Psoas muscle (tissue), 8 donors: Measurements from ENCODE around the gene NCAM1. TPM values are rescaled to one million over a fixed set of nuclear protein-coding genes. Genes with fewer than 3 reads are reported as not detected.

ENCODE experiments used
- ATAC-seq, 4 donors: fragments of 200-7000 bp; cut with Tn5 transposase; one replicate each; pipeline ENCODE4 v1.9.1; 2020; ENCODE audit warnings: moderate library complexity in 3 of 4, mild to moderate bottlenecking in 2 of 4
- DNase-seq, 2 donors: peaks; one replicate each; pipeline ENCODE4 v3.0.0-alpha.2; 2020
- H3K27ac ChIP-seq: fragments of 200-600 bp; one replicate; pipeline ENCODE4 v1.8.0; 2022
- H3K27me3 ChIP-seq, 3 donors: fragments of 200-600 bp in 1 of 3; one replicate each; pipeline versions ENCODE4 v1.6.1 to v1.8.0; 2013 to 2022; ENCODE audit warnings: low read length in 2 of 3, mild to moderate bottlenecking in 2 of 3, moderate library complexity in 1 of 3; ENCODE audit not compliant: insufficient read depth in 3 of 3
- H3K36me3 ChIP-seq, 2 donors: fragments of 200-600 bp in 1 of 2; one replicate each; pipeline versions ENCODE4 v1.6.1 to v1.8.0; 2013 to 2022; ENCODE audit warnings: low read depth in 1 of 2, mild to moderate bottlenecking in 1 of 2, moderate library complexity in 1 of 2; ENCODE audit not compliant: insufficient read depth in 1 of 2
- H3K4me1 ChIP-seq: fragments of 200-600 bp; one replicate; pipeline ENCODE4 v1.8.0; 2022
- H3K4me3 ChIP-seq: fragments of 200-600 bp; one replicate; pipeline ENCODE4 v1.8.0; 2022; ENCODE audit warnings: mild to moderate bottlenecking
- H3K9me3 ChIP-seq: fragments of 200-600 bp; one replicate; pipeline ENCODE4 v1.8.0; 2022
- CTCF ChIP-seq: fragments of 200-600 bp; IDR thresholded peaks from one replicate; pipeline ENCODE4 v1.8.0; 2022; ENCODE audit warnings: antibody characterized with exemption
- WGBS, 3 donors: extraction: QIAGEN DNeasy Blood & Tissue Kit; methylation state at CpG; one replicate each; pipeline versions ENCODE4 v1.1.6 to v1.1.7; 2013; 5-methylcytosine and 5-hydroxymethylcytosine counted together
- intact Hi-C, 2 donors: fragments of 100-400 bp; cut with DNase I; formaldehyde crosslinking; loops; one replicate each; pipeline versions ENCODE4 v1.11.0 to v1.14.2; 2022
- polyA plus RNA-seq, 3 donors: library from polyadenylated mRNA; stranded (reverse); fragments of 200-250 nt; gene quantifications; one replicate each; pipeline ENCODE4 v1.2.3, GENCODE V29; 2013
- total RNA-seq, 4 donors: library from RNA; stranded (reverse); fragmentation: NEBNext Ultra II Directional in 2 of 4; extraction: Animal tissue kit (Norgen Biotek cat#: 25700) in 2 of 4; gene quantifications; one replicate each; pipeline versions ENCODE4 v1.2.1 to v1.2.4, GENCODE V29; 2021 to 2023
- donor health status: healthy with polysubstance abuse.
- donor health status: DM: no; HTN: no; CAD: no; lungs with moderate emphysema.
- donor health status: Bipolar disorder and iron deficiency.
- donor health status: healthy.
- donor health status: DM: yes; HTN: yes; CAD: no.
- donor health status: DM: no; HTN: no; CAD: no.
- donor health status: DM: no; HTN: no; CAD: no.
- donor health status: DM: yes; HTN: yes; CAD: no.

NCAM1 gene
- total and polyA plus RNA-seq, 7 donors: 1.3 to 50.3 (median 3.0) TPM

GRCh38 chr11:113213549-113213948 lies 252.3 kb downstream of the NCAM1 start:
- no peak overlapping the region for H3K4me3 ChIP-seq
- H3K36me3 ChIP-seq: no peaks in the 10 kb centered on the region
- intact Hi-C loops: no loop called here
- peaks cover 0 to 2% (median 0%) of the 10 kb centered on the region in 3 donors for H3K27me3 ChIP-seq
- 63 to 88% (median 71%) methylated on average over 2 of the region's 2 CpGs for WGBS, 3 donors
- TF ChIP-seq CTCF: no peak
- no peak overlapping the region for H3K27ac ChIP-seq
- DNase-seq: no peak
- H3K4me1 ChIP-seq: no peaks in the 10 kb centered on the region
- no peak for ATAC-seq
- no peaks in the 10 kb centered on the region for H3K9me3 ChIP-seq

DNA sequence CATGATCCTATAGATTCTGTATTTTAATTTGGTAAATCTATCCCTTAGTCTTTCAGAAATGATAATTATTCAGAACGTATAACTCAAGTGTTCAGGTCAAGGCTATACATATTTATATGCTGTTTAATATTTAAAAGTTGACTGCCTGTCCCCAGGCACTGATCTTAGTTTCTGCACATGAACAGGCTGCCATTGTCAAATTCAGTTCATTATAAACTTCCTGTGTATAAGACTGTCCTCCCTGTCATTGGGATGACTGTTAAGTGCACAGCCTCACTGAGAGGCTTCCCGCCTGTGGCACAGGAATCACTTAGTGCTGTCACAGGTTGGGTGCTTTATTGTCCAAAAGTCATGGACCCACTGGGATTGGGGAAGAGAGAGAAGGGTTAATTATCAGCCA lies 261.0 kb downstream of the NCAM1 start:
- no peaks in the 10 kb centered on the region for H3K36me3 ChIP-seq
- intact Hi-C loops: no loop called here

GRCh38 chr11:113234888-113235287 lies 273.7 kb downstream of the NCAM1 start:
- ATAC-seq (no peak), DNase-seq (no peak)
- no peak overlapping the region for H3K27ac ChIP-seq
- no peaks in the 10 kb centered on the region for H3K9me3 ChIP-seq
- intact Hi-C loops: no loop called here
- H3K27me3 ChIP-seq: peaks cover 0 to 3% (median 2%) of the 10 kb centered on the region in 3 donors
- no peaks in the 10 kb centered on the region for H3K4me1 ChIP-seq
- no peak overlapping the region for H3K4me3 ChIP-seq
- WGBS, 3 donors: 95 to 96% (median 96%) methylated on average over 14 of the region's 14 CpGs
- H3K36me3 ChIP-seq: no peaks in the 10 kb centered on the region
- no peak for TF ChIP-seq CTCF

More for the DNA sequence above, 261.0 kb downstream of the NCAM1 start:
- Histone ChIP-seq H3K27me3 (no peaks in the 10 kb centered on the region), H3K4me3 (no peak overlapping the region), H3K9me3 (no peaks in the 10 kb centered on the region), H3K27ac (no peak overlapping the region), H3K4me1 (no peaks in the 10 kb centered on the region)
- WGBS, 3 donors: 93 to 94% (median 93%) methylated on average over 2 of the region's 2 CpGs
- DNase-seq (no peak), ATAC-seq (no peak)
- no peak for TF ChIP-seq CTCF

DNA sequence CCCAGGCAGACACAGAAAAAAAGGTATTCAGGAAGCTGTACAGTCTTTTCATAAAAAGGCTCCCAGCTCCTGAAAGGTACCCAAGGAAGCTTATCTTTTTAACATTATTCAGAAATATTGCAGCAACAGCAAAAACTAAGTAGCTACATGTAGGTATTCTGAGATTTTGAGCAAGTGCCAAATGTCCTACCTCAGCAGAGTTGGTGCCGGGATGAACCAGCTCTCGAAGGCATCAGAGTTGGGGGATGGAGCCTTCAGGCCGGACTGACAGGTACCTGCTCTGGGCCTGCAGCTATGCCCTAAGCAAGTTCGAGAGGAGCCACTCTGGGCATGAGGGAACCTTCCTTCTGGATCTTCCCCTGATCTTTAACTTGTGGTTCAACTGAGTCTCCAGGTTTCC lies 276.0 kb downstream of the NCAM1 start:
- Histone ChIP-seq H3K4me3 (no peak overlapping the region), H3K27ac (no peak overlapping the region), H3K36me3 (no peaks in the 10 kb centered on the region), H3K27me3 (peaks cover 0 to 5% (median 2%) of the 10 kb centered on the region in 3 donors), H3K4me1 (no peaks in the 10 kb centered on the region), H3K9me3 (no peaks in the 10 kb centered on the region)
- intact Hi-C loops: no loop called here
- ATAC-seq (no peak), DNase-seq (no peak)
- TF ChIP-seq CTCF: no peak
- WGBS, 3 donors: 91 to 98% (median 95%) methylated on average over 4 of the region's 4 CpGs

GRCh38 chr11:113238721-113239120 lies 277.5 kb downstream of the NCAM1 start:
- no peak for DNase-seq
- no peak for TF ChIP-seq CTCF
- Histone ChIP-seq H3K4me1 (no peaks in the 10 kb centered on the region), H3K27me3 (peaks cover 0 to 10% (median 2%) of the 10 kb centered on the region in 3 donors), H3K27ac (no peak overlapping the region), H3K36me3 (no peaks in the 10 kb centered on the region), H3K4me3 (no peak overlapping the region), H3K9me3 (no peaks in the 10 kb centered on the region)
- ATAC-seq: no peak
- intact Hi-C loops: no loop called here
- 87 to 98% (median 97%) methylated on average over 5 of the region's 5 CpGs for WGBS, 3 donors
